IMR-90 (cell line): ENCODE data around the gene ZDHHC14. TPM values are rescaled to one million over a fixed set of nuclear protein-coding genes. Genes with fewer than 3 reads are reported as not detected.

ENCODE experiments used
- ATAC-seq: fragments of 200-7000 bp; cut with Tn5 transposase; 2 replicates; pipeline ENCODE4 v1.9.1; 2020; ENCODE audit warnings: low read depth, mild to moderate bottlenecking, moderate library complexity
- BruUV-seq: library from RNA; stranded (reverse); fragments of 400-500 nt; replicated peaks from 2 replicates; lab custom pipeline; 2021; lab: Mats Ljungman, UMichigan
- CTCF ChIA-PET: fragments of 300-600 bp; formaldehyde crosslinking; extraction: SDS; loops from one replicate; lab custom pipeline; 2021; ENCODE audit warnings: antibody characterized with exemption; lab: Yijun Ruan, JAX
- POLR2A ChIA-PET: fragments of 300-600 bp; sonication (Branson Sonifier 250); formaldehyde crosslinking; loops from one replicate; lab custom pipeline; 2022; ENCODE audit warnings: antibody characterized with exemption; ENCODE audit not compliant: unreplicated experiment; lab: Charles Lee
- DNase-seq: peaks from one replicate; pipeline ENCODE4 v3.0.0; 2013
- H2AFZ ChIP-seq: replicated peaks from 2 replicates; pipeline ENCODE3; 2013; ENCODE audit warnings: low read length, mild to moderate bottlenecking; ENCODE audit not compliant: poor library complexity
- H2AK5ac ChIP-seq: 2 replicates; pipeline ENCODE4 v1.6.1; 2013; ENCODE audit warnings: low read depth, low read length, inconsistent platforms
- H2AK9ac ChIP-seq: replicated peaks from 2 replicates; pipeline ENCODE3; 2013; ENCODE audit warnings: mild to moderate bottlenecking, low read depth, low read length, moderate library complexity; ENCODE audit not compliant: poor library complexity
- H2BK120ac ChIP-seq: 2 replicates; pipeline ENCODE4 v1.6.1; 2013; ENCODE audit warnings: low read depth, low read length, inconsistent platforms
- H2BK15ac ChIP-seq: 3 replicates; pipeline ENCODE4 v1.6.1; 2013; ENCODE audit warnings: low read depth, low read length, inconsistent platforms
- H2BK20ac ChIP-seq: 2 replicates; pipeline ENCODE4 v1.6.1; 2013; ENCODE audit warnings: low read depth, mild to moderate bottlenecking, inconsistent platforms, low read length, moderate library complexity
- H2BK5ac ChIP-seq: 2 replicates; pipeline ENCODE4 v1.6.1; 2013; ENCODE audit warnings: mild to moderate bottlenecking, low read depth, low read length, inconsistent platforms; ENCODE audit not compliant: poor library complexity, severe bottlenecking
- H3K14ac ChIP-seq: replicated peaks from 2 replicates; pipeline ENCODE4 v1.6.1; 2013; ENCODE audit warnings: low read depth, low read length, inconsistent platforms
- H3K18ac ChIP-seq: 2 replicates; pipeline ENCODE4 v1.6.1; 2013; ENCODE audit warnings: low read depth, low read length, control low read depth
- H3K23ac ChIP-seq: 2 replicates; pipeline ENCODE4 v1.6.1; 2013; ENCODE audit warnings: low read depth, low read length, inconsistent platforms
- H3K27ac ChIP-seq: 2 replicates; pipeline ENCODE4 v1.5.1; 2013; ENCODE audit warnings: mild to moderate bottlenecking, control low read depth, low read length; ENCODE audit not compliant: insufficient read depth
- H3K27me3 ChIP-seq: 2 replicates; pipeline ENCODE4 v1.6.1; 2013; ENCODE audit warnings: low read length; ENCODE audit not compliant: control insufficient read depth, insufficient read depth
- H3K36me3 ChIP-seq: 2 replicates; pipeline ENCODE4 v1.6.1; 2013; ENCODE audit warnings: low read length, mixed read lengths; ENCODE audit not compliant: control insufficient read depth, insufficient read depth
- H3K4ac ChIP-seq: 2 replicates; pipeline ENCODE4 v1.6.1; 2013; ENCODE audit warnings: low read depth, low read length, inconsistent platforms
- H3K4me1 ChIP-seq: 2 replicates; pipeline ENCODE4 v1.6.1; 2013; ENCODE audit warnings: low read length, mixed read lengths; ENCODE audit not compliant: control insufficient read depth, insufficient read depth
- H3K4me2 ChIP-seq: 2 replicates; pipeline ENCODE4 v1.6.1; 2013; ENCODE audit warnings: low read depth, mild to moderate bottlenecking, control low read depth, low read length, moderate library complexity
- H3K4me3 ChIP-seq: 2 replicates; pipeline ENCODE4 v1.5.1; 2013; ENCODE audit warnings: low read depth, mild to moderate bottlenecking, control low read depth, low read length, moderate library complexity; ENCODE audit not compliant: insufficient read depth
- H3K56ac ChIP-seq: 2 replicates; pipeline ENCODE4 v1.6.1; 2013; ENCODE audit warnings: low read length, inconsistent platforms; ENCODE audit not compliant: insufficient read depth; ENCODE audit errors: extremely low read depth
- H3K79me1 ChIP-seq, 2 experiments: 2 replicates each; pipeline ENCODE4 v1.6.1; 2013; ENCODE audit warnings: low read length in 2 of 2, inconsistent platforms in 1 of 2, low read depth in 1 of 2
- H3K9ac ChIP-seq: 2 replicates; pipeline ENCODE4 v1.6.1; 2013; ENCODE audit warnings: low read depth, low read length, control low read depth
- H3K9me1 ChIP-seq: 2 replicates; pipeline ENCODE4 v1.6.1; 2013; ENCODE audit warnings: low read length, inconsistent platforms; ENCODE audit not compliant: insufficient read depth
- H3K9me3 ChIP-seq: 2 replicates; pipeline ENCODE4 v1.6.1; 2013; ENCODE audit warnings: low read length; ENCODE audit not compliant: control insufficient read depth, insufficient read depth
- H4K20me1 ChIP-seq: 2 replicates; pipeline ENCODE4 v1.6.1; 2013; ENCODE audit warnings: low read length, inconsistent platforms; ENCODE audit not compliant: insufficient read depth
- H4K5ac ChIP-seq: 2 replicates; pipeline ENCODE4 v1.6.1; 2013; ENCODE audit warnings: mild to moderate bottlenecking, low read depth, low read length, control low read depth
- H4K8ac ChIP-seq, 2 experiments: 2 replicates each; pipeline ENCODE4 v1.6.1; 2013; ENCODE audit warnings: low read depth in 2 of 2, low read length in 2 of 2, control low read depth in 1 of 2, inconsistent platforms in 1 of 2
- H4K91ac ChIP-seq: 2 replicates; pipeline ENCODE4 v1.6.1; 2013; ENCODE audit warnings: low read depth, low read length, inconsistent platforms; ENCODE audit not compliant: insufficient read depth
- BHLHE40 ChIP-seq: fragments of 150-350 bp; IDR thresholded peaks from 2 replicates; pipeline ENCODE4 v1.6.1; 2016; ENCODE audit warnings: mild to moderate bottlenecking, low read depth, low read length
- CEBPB ChIP-seq: IDR thresholded peaks from 2 replicates; pipeline ENCODE4 v1.6.1; 2012; ENCODE audit warnings: low read depth, low read length, improper control_type of control experiment
- CHD1 ChIP-seq: IDR thresholded peaks from 2 replicates; pipeline ENCODE4 v1.6.1; 2012; ENCODE audit warnings: low read depth, low read length, improper control_type of control experiment
- FOS ChIP-seq: fragments of 150-350 bp; IDR thresholded peaks from 2 replicates; pipeline ENCODE4 v1.6.1; 2016; ENCODE audit warnings: low read depth, low read length
- MAFK ChIP-seq: IDR thresholded peaks from 2 replicates; pipeline ENCODE4 v1.6.1; 2012; ENCODE audit warnings: low read depth, low read length, improper control_type of control experiment
- MAZ ChIP-seq: IDR thresholded peaks from 2 replicates; pipeline ENCODE4 v1.6.1; 2012; ENCODE audit warnings: low read depth, mild to moderate bottlenecking, low read length, improper control_type of control experiment, moderate library complexity, borderline replicate concordance
- MXI1 ChIP-seq: IDR thresholded peaks from 2 replicates; pipeline ENCODE4 v1.6.1; 2012; ENCODE audit warnings: low read depth, mild to moderate bottlenecking, low read length, moderate library complexity, borderline replicate concordance
- NFE2L2 ChIP-seq: fragments of 150-350 bp; IDR thresholded peaks from 2 replicates; pipeline ENCODE4 v1.6.1; 2016; ENCODE audit warnings: low read depth, mild to moderate bottlenecking, low read length
- POLR2A ChIP-seq: IDR thresholded peaks from 2 replicates; pipeline ENCODE4 v1.6.1; 2012; ENCODE audit warnings: mild to moderate bottlenecking, low read depth, low read length
- RAD21 ChIP-seq: IDR thresholded peaks from 2 replicates; pipeline ENCODE4 v1.6.1; 2012; ENCODE audit warnings: low read length, improper control_type of control experiment
- RCOR1 ChIP-seq: IDR thresholded peaks from 2 replicates; pipeline ENCODE4 v1.6.1; 2012; ENCODE audit warnings: mild to moderate bottlenecking, low read length, improper control_type of control experiment; ENCODE audit not compliant: insufficient replicate concordance
- RFX5 ChIP-seq: IDR thresholded peaks from 2 replicates; pipeline ENCODE4 v1.8.0; 2012; ENCODE audit warnings: low read depth, mild to moderate bottlenecking, low read length, moderate library complexity
- SMC3 ChIP-seq: fragments of 150-350 bp; IDR thresholded peaks from 2 replicates; pipeline ENCODE4 v1.6.1; 2016; ENCODE audit warnings: low read depth, mild to moderate bottlenecking, antibody characterized with exemption, low read length, moderate library complexity
- WGBS, 2 experiments: methylation state at CpG; one replicate each; pipeline versions ENCODE4 v1.1.5 to v1.1.7; 2013; ENCODE audit warnings: missing lambda C conversion rate in 2 of 2; ENCODE audit not compliant: insufficient read length in 1 of 2; ENCODE audit errors: extremely low coverage in 2 of 2; 5-methylcytosine and 5-hydroxymethylcytosine counted together
- dilution Hi-C: fragments of 300-500 bp; cut with HindIII; formaldehyde crosslinking; loops from one replicate; pipeline ENCODE4 v1.14.3; 2018; ENCODE audit warnings: low sequenced_read_pairs; ENCODE audit not compliant: unreplicated experiment
- in situ Hi-C: fragments of 300-500 bp; cut with MboI; formaldehyde crosslinking; loops from 3 replicates; pipeline ENCODE4 v1.14.3; 2019; ENCODE audit warnings: low sequenced_read_pairs, inconsistent platforms, mixed read lengths
- intact Hi-C: fragments of 100-400 bp; cut with micrococcal nuclease; formaldehyde crosslinking; loops from 2 replicates; pipeline ENCODE4 v1.10.0; 2022
- polyA plus RNA-seq, 3 experiments: library from polyadenylated mRNA; depleted of rRNA; stranded (reverse); fragments of >200 nt; gene quantifications; 2 replicates each; pipeline ENCODE4 v1.2.3, GENCODE V29; 2012; ENCODE audit warnings: low replicate concordance in 1 of 3
- total RNA-seq: library from RNA; depleted of rRNA; stranded (reverse); fragments of >200 nt; gene quantifications from 2 replicates; pipeline ENCODE4 v1.2.3, GENCODE V29; 2012
- TF ChIP-seq, protein P1 (sequence below): conservative IDR thresholded peaks from 2 replicates; pipeline ENCODE4 v1.5.1; 2012; ENCODE audit warnings: mild to moderate bottlenecking, low read depth, low read length, improper control_type of control experiment
- TF ChIP-seq, protein P2 (sequence below): fragments of 150-350 bp; IDR thresholded peaks from 2 replicates; pipeline ENCODE4 v1.6.1; 2016; ENCODE audit warnings: low read depth, mild to moderate bottlenecking, low read length, moderate library complexity, borderline replicate concordance
- TF ChIP-seq, protein P3 (sequence below): fragments of 150-350 bp; IDR thresholded peaks from 2 replicates; pipeline ENCODE4 v1.6.1; 2017; ENCODE audit warnings: mild to moderate bottlenecking, antibody characterized with exemption, low read length, low read depth

The ZDHHC14 gene
- total and polyA plus RNA-seq, 2 of the 4 experiments (the other 2 are of a cell fraction): 0.90 to 2.0 TPM

DNA sequence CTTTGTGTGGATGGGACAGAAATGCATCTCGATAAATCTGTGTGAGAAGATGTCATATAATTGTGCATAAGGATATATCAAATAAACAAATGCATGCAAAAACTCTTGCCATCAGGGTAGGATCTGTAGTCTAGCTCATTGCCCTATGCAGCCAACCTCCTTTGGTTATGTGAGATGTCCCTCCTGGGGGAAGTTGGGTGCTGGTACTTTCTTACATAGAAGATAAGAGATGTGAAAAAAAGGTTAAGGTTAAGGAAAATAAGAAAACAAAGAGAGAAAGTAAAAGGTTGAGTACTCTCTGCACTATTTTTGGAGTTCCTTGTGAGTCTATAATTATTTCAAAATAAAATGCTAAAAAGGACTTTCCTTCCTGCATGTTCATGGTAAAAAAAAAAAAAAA is 30.4 kb downstream of the ZDHHC14 start:
- no TSS peak for BruUV-seq
- no peak overlapping the region for H2AFZ ChIP-seq
- H2BK20ac ChIP-seq: no peak overlapping the region
- H3K23ac ChIP-seq: no peak overlapping the region
- dilution Hi-C loops (no loop called here), in situ Hi-C loops (no loop called here), intact Hi-C loops (no loop called here)
- H3K4me1 ChIP-seq: no peaks in the 10 kb centered on the region
- no peak overlapping the region for H3K18ac ChIP-seq
- H3K9me1 ChIP-seq: no peaks in the 10 kb centered on the region
- H3K14ac ChIP-seq: no peak overlapping the region
- H3K27me3 ChIP-seq: no peaks in the 10 kb centered on the region
- ChIA-PET POLR2A (no interaction called here), CTCF (interaction anchor here (0.6 kb wide), 1 partner anchor 132 kb away, joined by 3 read pairs; no protein-coding TSS in a partner anchor)
- TF ChIP-seq MXI1 (no peak), FOS (no peak), BHLHE40 (no peak), SMC3 (no peak), MAFK (no peak), MAZ (no peak), RAD21 (no peak), CEBPB (no peak), NFE2L2 (no peak), CHD1 (no peak), RFX5 (no peak), RCOR1 (no peak), POLR2A (no peak)
- TF ChIP-seq, protein P1, sequence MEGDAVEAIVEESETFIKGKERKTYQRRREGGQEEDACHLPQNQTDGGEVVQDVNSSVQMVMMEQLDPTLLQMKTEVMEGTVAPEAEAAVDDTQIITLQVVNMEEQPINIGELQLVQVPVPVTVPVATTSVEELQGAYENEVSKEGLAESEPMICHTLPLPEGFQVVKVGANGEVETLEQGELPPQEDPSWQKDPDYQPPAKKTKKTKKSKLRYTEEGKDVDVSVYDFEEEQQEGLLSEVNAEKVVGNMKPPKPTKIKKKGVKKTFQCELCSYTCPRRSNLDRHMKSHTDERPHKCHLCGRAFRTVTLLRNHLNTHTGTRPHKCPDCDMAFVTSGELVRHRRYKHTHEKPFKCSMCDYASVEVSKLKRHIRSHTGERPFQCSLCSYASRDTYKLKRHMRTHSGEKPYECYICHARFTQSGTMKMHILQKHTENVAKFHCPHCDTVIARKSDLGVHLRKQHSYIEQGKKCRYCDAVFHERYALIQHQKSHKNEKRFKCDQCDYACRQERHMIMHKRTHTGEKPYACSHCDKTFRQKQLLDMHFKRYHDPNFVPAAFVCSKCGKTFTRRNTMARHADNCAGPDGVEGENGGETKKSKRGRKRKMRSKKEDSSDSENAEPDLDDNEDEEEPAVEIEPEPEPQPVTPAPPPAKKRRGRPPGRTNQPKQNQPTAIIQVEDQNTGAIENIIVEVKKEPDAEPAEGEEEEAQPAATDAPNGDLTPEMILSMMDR: no peak
- TF ChIP-seq, protein P2, sequence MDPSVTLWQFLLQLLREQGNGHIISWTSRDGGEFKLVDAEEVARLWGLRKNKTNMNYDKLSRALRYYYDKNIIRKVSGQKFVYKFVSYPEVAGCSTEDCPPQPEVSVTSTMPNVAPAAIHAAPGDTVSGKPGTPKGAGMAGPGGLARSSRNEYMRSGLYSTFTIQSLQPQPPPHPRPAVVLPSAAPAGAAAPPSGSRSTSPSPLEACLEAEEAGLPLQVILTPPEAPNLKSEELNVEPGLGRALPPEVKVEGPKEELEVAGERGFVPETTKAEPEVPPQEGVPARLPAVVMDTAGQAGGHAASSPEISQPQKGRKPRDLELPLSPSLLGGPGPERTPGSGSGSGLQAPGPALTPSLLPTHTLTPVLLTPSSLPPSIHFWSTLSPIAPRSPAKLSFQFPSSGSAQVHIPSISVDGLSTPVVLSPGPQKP: no peak
- TF ChIP-seq, protein P3, sequence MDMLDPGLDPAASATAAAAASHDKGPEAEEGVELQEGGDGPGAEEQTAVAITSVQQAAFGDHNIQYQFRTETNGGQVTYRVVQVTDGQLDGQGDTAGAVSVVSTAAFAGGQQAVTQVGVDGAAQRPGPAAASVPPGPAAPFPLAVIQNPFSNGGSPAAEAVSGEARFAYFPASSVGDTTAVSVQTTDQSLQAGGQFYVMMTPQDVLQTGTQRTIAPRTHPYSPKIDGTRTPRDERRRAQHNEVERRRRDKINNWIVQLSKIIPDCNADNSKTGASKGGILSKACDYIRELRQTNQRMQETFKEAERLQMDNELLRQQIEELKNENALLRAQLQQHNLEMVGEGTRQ: no peak
- no peaks in the 10 kb centered on the region for H3K36me3 ChIP-seq
- H3K56ac ChIP-seq: no peak overlapping the region
- no peak overlapping the region for H3K4me3 ChIP-seq
- H2BK15ac ChIP-seq: no peak overlapping the region
- H3K4ac ChIP-seq: no peak overlapping the region
- no peak overlapping the region for H3K9ac ChIP-seq
- H4K8ac ChIP-seq: no peak overlapping the region
- H3K9me3 ChIP-seq: no peaks in the 10 kb centered on the region
- H2AK5ac ChIP-seq: no peak overlapping the region
- no CpG with 5 or more reads among the region's 1 CpG for WGBS, 2 experiments
- H4K91ac ChIP-seq: no peak overlapping the region
- no peak overlapping the region for H4K5ac ChIP-seq
- H3K4me2 ChIP-seq: no peak overlapping the region
- H2BK5ac ChIP-seq: no peak overlapping the region
- DNase-seq: no peak
- H2AK9ac ChIP-seq: no peak overlapping the region
- no peak for ATAC-seq
- no peak overlapping the region for H2BK120ac ChIP-seq
- H3K79me1 ChIP-seq: no peaks in the 10 kb centered on the region; a peak in 1 of 4 replicates
- no peak overlapping the region for H3K27ac ChIP-seq
- H4K20me1 ChIP-seq: no peaks in the 10 kb centered on the region
